A549 (cell line): ENCODE results near the gene PUM1. TPM values are rescaled to one million over a fixed set of nuclear protein-coding genes. Genes with fewer than 3 reads are reported as not detected.

Experiments used
- ATAC-seq, 2 experiments: fragments of 200-7000 bp in 1 of 2; fragments of >200 bp in 1 of 2; cut with Nextera tagmentation in 1 of 2; cut with Tn5 transposase in 1 of 2; 3 replicates each; pipeline versions ENCODE4 v1.8.0 to v1.9.1; 2018 to 2020; ENCODE audit warnings: mild to moderate bottlenecking in 1 of 2, moderate library complexity in 1 of 2
- CTCF ChIA-PET: fragments of 300-600 bp; sonication (Branson Sonifier 250); formaldehyde crosslinking; extraction: SDS; loops from one replicate; lab custom pipeline; 2021; ENCODE audit warnings: antibody characterized with exemption, inconsistent platforms; lab: Yijun Ruan, JAX
- POLR2A ChIA-PET: fragments of 350-600 bp; formaldehyde crosslinking; extraction: SDS; loops from one replicate; lab custom pipeline; 2021; ENCODE audit warnings: antibody characterized with exemption, inconsistent platforms; lab: Yijun Ruan, JAX
- DNase-seq, 2 experiments: peaks; one replicate each; pipeline versions ENCODE4 v3.0.0 to v3.0.0-alpha.2; 2011 to 2016; ENCODE audit warnings: low read depth in 1 of 2, low spot score in 1 of 2
- FAIRE-seq: peaks from 2 replicates; lab custom pipeline; 2011; peaks lifted over from hg19 to GRCh38; lab: Jason Lieb, UNC
- H3K27ac ChIP-seq, 2 experiments: fragments of >200 bp; sonication (Bioruptor Twin); formaldehyde crosslinking; 3 replicates each; pipeline ENCODE4 v1.5.1; 2016 to 2017
- H3K4me1 ChIP-seq: fragments of >200 bp; sonication (Bioruptor Twin); formaldehyde crosslinking; 3 replicates; pipeline ENCODE4 v1.6.1; 2016
- H3K4me2 ChIP-seq: fragments of >200 bp; sonication (Bioruptor Twin); formaldehyde crosslinking; 3 replicates; pipeline ENCODE4 v1.6.1; 2016
- H3K4me3 ChIP-seq: fragments of >200 bp; sonication (Bioruptor Twin); formaldehyde crosslinking; 3 replicates; pipeline ENCODE4 v1.5.1; 2016
- H3K9me3 ChIP-seq: fragments of >200 bp; sonication (Bioruptor Twin); formaldehyde crosslinking; 3 replicates; pipeline ENCODE4 v1.6.1; 2016
- BHLHE40 ChIP-seq: IDR thresholded peaks from 2 replicates; pipeline ENCODE4 v1.6.1; 2012; ENCODE audit warnings: low read depth, low read length, inconsistent platforms
- CHD2 ChIP-seq: fragments of 150-350 bp; IDR thresholded peaks from 2 replicates; pipeline ENCODE4 v1.6.1; 2014; ENCODE audit warnings: low read length; ENCODE audit not compliant: partially characterized antibody
- EHF ChIP-seq: fragments of 250-450 bp; sonication (Bioruptor Pico); IDR thresholded peaks from 2 replicates; pipeline ENCODE4 v1.5.0; 2020; ENCODE audit warnings: mild to moderate bottlenecking
- EHMT2 ChIP-seq: fragments of 200-600 bp; sonication (generic); IDR thresholded peaks from 2 replicates; pipeline ENCODE4 v1.6.1; 2016; ENCODE audit warnings: antibody characterized with exemption, low read depth, mild to moderate bottlenecking, moderate library complexity
- EP300 ChIP-seq, 2 experiments: fragments of >200 bp; sonication (Bioruptor Twin); formaldehyde crosslinking; IDR thresholded peaks; 2 replicates in 1 of 2; 3 replicates in 1 of 2; pipeline ENCODE4 v1.6.1; 2016 to 2017
- ESRRA ChIP-seq: fragments of 150-350 bp; IDR thresholded peaks from 2 replicates; pipeline ENCODE4 v1.6.1; 2014; ENCODE audit warnings: mild to moderate bottlenecking, low read length, borderline replicate concordance
- GATA3 ChIP-seq: IDR thresholded peaks from 2 replicates; pipeline ENCODE4 v1.6.1; 2012; ENCODE audit warnings: borderline replicate concordance
- HDAC2 ChIP-seq: fragments of 200-600 bp; sonication (generic); IDR thresholded peaks from 2 replicates; pipeline ENCODE4 v1.6.1; 2016
- HOXA7 ChIP-seq: fragments of 250-450 bp; sonication (Bioruptor Pico); IDR thresholded peaks from 2 replicates; pipeline ENCODE4 v1.5.0; 2020; ENCODE audit warnings: mild to moderate bottlenecking, moderate library complexity
- HOXB13 ChIP-seq: fragments of 250-450 bp; sonication (Bioruptor Pico); IDR thresholded peaks from 2 replicates; pipeline ENCODE4 v1.5.0; 2020; ENCODE audit warnings: low read depth, mild to moderate bottlenecking, moderate library complexity
- JUNB ChIP-seq: fragments of >200 bp; sonication (Bioruptor Twin); formaldehyde crosslinking; IDR thresholded peaks from 2 replicates; pipeline ENCODE4 v1.6.1; 2016
- KDM5A ChIP-seq: fragments of 200-600 bp; sonication (generic); IDR thresholded peaks from 2 replicates; pipeline ENCODE4 v1.6.1; 2016; ENCODE audit warnings: antibody characterized with exemption, mild to moderate bottlenecking
- MAFK ChIP-seq: fragments of 450-650 bp; IDR thresholded peaks from 2 replicates; pipeline ENCODE4 v1.6.1; 2014; ENCODE audit not compliant: partially characterized antibody
- MAZ ChIP-seq: fragments of 150-350 bp; IDR thresholded peaks from 2 replicates; pipeline ENCODE4 v1.6.1; 2014; ENCODE audit warnings: antibody characterized with exemption, low read depth, low read length, borderline replicate concordance
- MYC ChIP-seq: IDR thresholded peaks from 2 replicates; pipeline ENCODE4 v1.6.1; 2012; ENCODE audit warnings: mild to moderate bottlenecking, inconsistent platforms, low read length, improper control_type of control experiment, borderline replicate concordance
- NFE2L2 ChIP-seq: fragments of 150-350 bp; conservative IDR thresholded peaks from 2 replicates; pipeline ENCODE4 v1.6.1; 2014; ENCODE audit warnings: low read length
- NPAS2 ChIP-seq: fragments of 250-450 bp; sonication (Bioruptor Pico); IDR thresholded peaks from 2 replicates; pipeline ENCODE4 v1.8.0; 2022; ENCODE audit warnings: mild to moderate bottlenecking, moderate library complexity, borderline replicate concordance
- NR3C1 ChIP-seq: fragments of >200 bp; sonication (Bioruptor Twin); formaldehyde crosslinking; IDR thresholded peaks from 3 replicates; pipeline ENCODE4 v1.6.1; 2017
- POLR2A ChIP-seq: IDR thresholded peaks from 2 replicates; pipeline ENCODE4 v1.6.1; 2012; ENCODE audit warnings: mild to moderate bottlenecking, low read length
- RAD21 ChIP-seq, 2 experiments: fragments of >200 bp in 1 of 2; sonication (Bioruptor Twin) in 1 of 2; formaldehyde crosslinking in 1 of 2; IDR thresholded peaks in 1 of 2; conservative IDR thresholded peaks in 1 of 2; 2 replicates in 1 of 2; 3 replicates in 1 of 2; pipeline ENCODE4 v1.6.1; 2012 to 2018; ENCODE audit warnings: inconsistent platforms in 1 of 2
- SMC3 ChIP-seq: fragments of >200 bp; sonication (Bioruptor Twin); formaldehyde crosslinking; IDR thresholded peaks from 3 replicates; pipeline ENCODE4 v1.6.1; 2018; ENCODE audit warnings: inconsistent platforms
- ZFP36 ChIP-seq: fragments of 450-650 bp; IDR thresholded peaks from 2 replicates; pipeline ENCODE4 v1.6.1; 2014; ENCODE audit warnings: borderline replicate concordance; ENCODE audit not compliant: partially characterized antibody
- WGBS: methylation state at CpG from one replicate; pipeline ENCODE4 v1.1.6; 2017; ENCODE audit errors: missing lambda C conversion rate; 5-methylcytosine and 5-hydroxymethylcytosine counted together
- polyA plus RNA-seq, 4 experiments: library from polyadenylated mRNA; depleted of rRNA in 3 of 4; stranded (reverse); fragments of >200 nt; fragmentation: RNase III in 1 of 4; extraction: RNeasy Plus Mini Kit Qiagen cat#74134 plus additional on column Dnase treatment in 1 of 4; gene quantifications; 2 replicates in 3 of 4; 3 replicates in 1 of 4; pipeline ENCODE4 v1.2.3, GENCODE V29; 2011 to 2017
- TF ChIP-seq, protein P1 (sequence below): fragments of 200-600 bp; sonication (generic); IDR thresholded peaks from 2 replicates; pipeline ENCODE4 v1.6.1; 2016; ENCODE audit warnings: antibody characterized with exemption, mild to moderate bottlenecking, moderate library complexity
- TF ChIP-seq, protein P2 (sequence below): fragments of 150-350 bp; IDR thresholded peaks from 2 replicates; pipeline ENCODE4 v1.6.1; 2014; ENCODE audit warnings: low read depth, mild to moderate bottlenecking, low read length

Gene PUM1
- polyA plus RNA-seq, 2 of the 4 experiments (the other 2 are of a cell fraction), result 30.2 to 55.3 TPM

DNA sequence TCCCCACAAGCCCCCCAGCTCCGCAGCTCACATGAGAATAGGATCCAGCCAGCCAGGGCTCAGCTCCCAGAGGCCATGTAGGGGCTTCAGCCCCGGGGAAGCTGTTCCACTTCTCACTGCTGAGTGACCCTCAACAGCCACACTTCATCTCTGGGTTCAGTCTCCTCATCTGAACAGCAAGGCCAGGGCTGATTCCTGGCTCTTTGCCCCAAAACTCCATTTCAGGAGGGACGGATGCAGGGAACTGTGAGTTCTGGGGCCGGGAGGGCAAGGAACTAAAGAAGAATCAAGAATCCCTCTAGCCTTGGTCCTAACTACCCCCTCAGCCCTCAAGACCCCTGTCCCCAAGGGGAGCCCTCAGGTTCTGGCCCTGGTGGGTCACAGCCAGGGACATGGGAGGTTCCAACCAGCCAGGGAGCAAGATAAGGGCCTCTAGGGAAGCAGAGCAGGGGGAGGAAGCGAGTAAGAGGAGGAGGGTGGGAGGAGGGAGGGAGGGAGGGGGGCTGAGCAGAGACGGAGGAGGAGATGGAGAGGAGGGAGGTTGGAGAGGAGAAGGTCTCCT is 170.1 kb downstream of the PUM1 start (continued):
- TF ChIP-seq HDAC2 (no peak), NR3C1 (no peak), BHLHE40 (no peak)
- TF ChIP-seq, protein P1, sequence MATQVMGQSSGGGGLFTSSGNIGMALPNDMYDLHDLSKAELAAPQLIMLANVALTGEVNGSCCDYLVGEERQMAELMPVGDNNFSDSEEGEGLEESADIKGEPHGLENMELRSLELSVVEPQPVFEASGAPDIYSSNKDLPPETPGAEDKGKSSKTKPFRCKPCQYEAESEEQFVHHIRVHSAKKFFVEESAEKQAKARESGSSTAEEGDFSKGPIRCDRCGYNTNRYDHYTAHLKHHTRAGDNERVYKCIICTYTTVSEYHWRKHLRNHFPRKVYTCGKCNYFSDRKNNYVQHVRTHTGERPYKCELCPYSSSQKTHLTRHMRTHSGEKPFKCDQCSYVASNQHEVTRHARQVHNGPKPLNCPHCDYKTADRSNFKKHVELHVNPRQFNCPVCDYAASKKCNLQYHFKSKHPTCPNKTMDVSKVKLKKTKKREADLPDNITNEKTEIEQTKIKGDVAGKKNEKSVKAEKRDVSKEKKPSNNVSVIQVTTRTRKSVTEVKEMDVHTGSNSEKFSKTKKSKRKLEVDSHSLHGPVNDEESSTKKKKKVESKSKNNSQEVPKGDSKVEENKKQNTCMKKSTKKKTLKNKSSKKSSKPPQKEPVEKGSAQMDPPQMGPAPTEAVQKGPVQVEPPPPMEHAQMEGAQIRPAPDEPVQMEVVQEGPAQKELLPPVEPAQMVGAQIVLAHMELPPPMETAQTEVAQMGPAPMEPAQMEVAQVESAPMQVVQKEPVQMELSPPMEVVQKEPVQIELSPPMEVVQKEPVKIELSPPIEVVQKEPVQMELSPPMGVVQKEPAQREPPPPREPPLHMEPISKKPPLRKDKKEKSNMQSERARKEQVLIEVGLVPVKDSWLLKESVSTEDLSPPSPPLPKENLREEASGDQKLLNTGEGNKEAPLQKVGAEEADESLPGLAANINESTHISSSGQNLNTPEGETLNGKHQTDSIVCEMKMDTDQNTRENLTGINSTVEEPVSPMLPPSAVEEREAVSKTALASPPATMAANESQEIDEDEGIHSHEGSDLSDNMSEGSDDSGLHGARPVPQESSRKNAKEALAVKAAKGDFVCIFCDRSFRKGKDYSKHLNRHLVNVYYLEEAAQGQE, result no peak

DNA sequence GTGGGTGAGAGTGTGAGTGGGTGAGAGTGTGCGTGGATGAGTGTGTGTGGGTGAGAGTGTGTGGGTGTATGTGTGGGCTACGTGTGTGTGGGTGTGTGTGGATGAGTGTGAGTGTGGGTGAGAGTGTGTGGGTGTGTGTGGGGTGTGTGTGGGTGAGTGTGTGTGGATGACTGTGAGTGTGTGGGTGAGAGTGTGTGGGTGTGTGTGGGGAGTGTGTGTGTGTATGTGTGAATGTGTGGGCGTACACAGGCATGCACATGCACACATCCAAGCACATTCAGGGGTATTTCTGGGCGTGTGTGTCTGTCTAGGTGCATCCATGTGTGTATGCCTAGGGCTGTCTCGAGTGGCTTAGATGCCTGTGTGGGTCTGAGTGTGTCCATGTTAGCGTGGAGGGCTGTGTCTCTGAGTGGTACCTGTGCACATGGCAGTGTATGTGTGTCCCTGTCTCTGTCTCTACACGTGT is 171.0 kb downstream of the PUM1 start:
- DNase-seq (no peak), ATAC-seq (no peak), FAIRE-seq (no peak)
- 59% methylated on average over 7 of the region's 7 CpGs for WGBS
- Histone ChIP-seq H3K9me3 (no peaks in the 10 kb centered on the region), H3K27ac (no peak overlapping the region), H3K4me1 (peaks cover 4% of the 10 kb centered on the region; the same call in 1 of the 3 replicates), H3K4me3 (no peak overlapping the region), H3K4me2 (no peak overlapping the region)
- ChIA-PET POLR2A (no interaction called here), CTCF (interaction anchor here (1.1 to 2.0 kb wide), 2 partner anchors 15 to 93 kb away, joined by 4 to 10 read pairs; no protein-coding TSS in a partner anchor)
- TF ChIP-seq SMC3 (no peak), ESRRA (no peak), HOXB13 (CRISPR knock-in tag) (no peak), MAFK (no peak), BHLHE40 (no peak), HOXA7 (CRISPR knock-in tag) (no peak), EHF (no peak), NR3C1 (no peak), MAZ (no peak), POLR2A (no peak), NPAS2 (CRISPR knock-in tag) (no peak), KDM5A (no peak), CHD2 (no peak), NFE2L2 (no peak), MYC (no peak), RAD21 (conservative IDR thresholded peaks at IDR 0.05 in 1 of 2, IDR thresholded peaks at IDR 0.05 in 1 of 2) (no peak)
- TF ChIP-seq, protein P2, sequence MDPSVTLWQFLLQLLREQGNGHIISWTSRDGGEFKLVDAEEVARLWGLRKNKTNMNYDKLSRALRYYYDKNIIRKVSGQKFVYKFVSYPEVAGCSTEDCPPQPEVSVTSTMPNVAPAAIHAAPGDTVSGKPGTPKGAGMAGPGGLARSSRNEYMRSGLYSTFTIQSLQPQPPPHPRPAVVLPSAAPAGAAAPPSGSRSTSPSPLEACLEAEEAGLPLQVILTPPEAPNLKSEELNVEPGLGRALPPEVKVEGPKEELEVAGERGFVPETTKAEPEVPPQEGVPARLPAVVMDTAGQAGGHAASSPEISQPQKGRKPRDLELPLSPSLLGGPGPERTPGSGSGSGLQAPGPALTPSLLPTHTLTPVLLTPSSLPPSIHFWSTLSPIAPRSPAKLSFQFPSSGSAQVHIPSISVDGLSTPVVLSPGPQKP, result no peak
- TF ChIP-seq, all 56 proteins: peak for 0

DNA sequence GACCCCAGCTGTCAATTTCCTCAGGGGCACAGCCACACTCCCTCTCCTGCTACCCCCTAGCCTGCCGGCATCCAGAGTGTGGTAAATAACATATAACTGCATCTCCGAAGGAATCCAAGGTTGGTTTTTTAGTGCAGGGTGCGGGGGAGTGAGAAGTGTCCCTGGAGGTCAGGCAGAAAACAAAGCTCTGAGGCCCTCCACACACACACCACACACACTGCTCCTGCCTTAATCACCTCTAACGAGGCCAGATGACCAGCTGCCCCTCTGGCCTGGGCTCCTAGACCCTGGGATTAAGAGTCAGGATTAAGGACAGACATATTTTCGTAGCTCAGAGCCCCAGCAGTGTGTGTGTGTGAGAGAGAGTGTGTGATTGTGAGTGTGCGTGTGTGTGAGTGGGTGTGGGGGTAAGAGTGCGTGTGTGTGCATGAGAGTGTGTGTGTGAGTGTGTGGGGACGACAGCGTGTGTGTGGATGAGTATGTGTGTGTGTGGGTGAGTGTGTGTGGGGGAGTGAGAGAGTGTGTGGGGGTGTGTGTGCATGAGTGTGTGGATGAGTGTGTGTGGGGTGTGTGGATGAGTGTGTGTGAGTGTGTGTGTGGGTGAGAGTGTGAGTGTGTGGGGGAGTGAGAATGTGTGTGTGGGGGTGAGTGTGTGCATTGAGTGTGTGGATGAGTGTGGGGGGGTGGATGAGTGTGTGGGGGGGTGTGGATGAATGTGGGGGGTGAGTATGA is 171.6 kb downstream of the PUM1 start:
- no peak overlapping the region for H3K4me2 ChIP-seq
- WGBS, result 81% methylated on average over 9 of the region's 9 CpGs
- H3K27ac ChIP-seq, result no peak overlapping the region
- no peak for FAIRE-seq
- H3K9me3 ChIP-seq, result no peaks in the 10 kb centered on the region
- no peak overlapping the region for H3K4me3 ChIP-seq
- ATAC-seq, result no peak
- DNase-seq, result no peak
- ChIA-PET CTCF (interaction anchor here (1.2 kb wide), 1 partner anchor 9 kb away, joined by 4 read pairs; no protein-coding TSS in a partner anchor), POLR2A (no interaction called here)
- TF ChIP-seq MAFK (no peak), MYC (no peak), KDM5A (no peak), MAZ (no peak), JUNB (no peak), EHMT2 (no peak), ZFP36 (no peak), EP300 (IDR thresholded peaks at IDR 0.05) (no peak), RAD21 (conservative IDR thresholded peaks at IDR 0.05 in 1 of 2, IDR thresholded peaks at IDR 0.05 in 1 of 2) (no peak), GATA3 (no peak)
- H3K4me1 ChIP-seq, result peaks cover 4% of the 10 kb centered on the region; the same call in 1 of the 3 replicates
